COLO668 (cell line): ENCODE results near the gene KRT9.
"Not testable (repeated sequence)": the region's sequence is repeated elsewhere in the genome, so short reads cannot be mapped to it uniquely, and the experiment has no call there.

Experiments used
- DNase-seq: peaks from one replicate; lab custom pipeline; 2025; ENCODE audit not compliant: unreplicated experiment; lab: John Stamatoyannopoulos, UW

KRT9 gene

GRCh38 chr17:41547921-41548843 is 23.7 kb downstream of the KRT9 start:
- peak; percentile 7 for DNase-seq

- DNase-seq = no peak
Observed at GRCh38 chr17:41547378-41547841, 24.4 kb downstream of the KRT9 start.

- no peak for DNase-seq
Observed at GRCh38 chr17:41546819-41547218, 25.0 kb downstream of the KRT9 start.

- DNase-seq = no peak
Observed at GRCh38 chr17:41545829-41546410, 25.9 kb downstream of the KRT9 start.

- DNase-seq = no peak
Observed at GRCh38 chr17:41544935-41545334, 26.9 kb downstream of the KRT9 start.

GRCh38 chr17:41544491-41544892 is 27.4 kb downstream of the KRT9 start:
- peak; percentile 56 for DNase-seq

GRCh38 chr17:41542786-41543185 is 29.1 kb downstream of the KRT9 start:
- not testable (repeated sequence) for DNase-seq

GRCh38 chr17:41542357-41542756 is 29.5 kb downstream of the KRT9 start:
- no peak for DNase-seq

- peak; percentile 30 for DNase-seq
Observed at GRCh38 chr17:41540921-41541625, 30.8 kb downstream of the KRT9 start.

GRCh38 chr17:41539979-41540701 is 31.7 kb downstream of the KRT9 start:
- DNase-seq = peak; percentile 47

- DNase-seq = peak; percentile 30
Observed at GRCh38 chr17:41539071-41539492, 32.8 kb downstream of the KRT9 start.

- DNase-seq = peak; percentile 58
Observed at GRCh38 chr17:41538565-41538991, 33.3 kb downstream of the KRT9 start.

- no peak for DNase-seq
Observed at GRCh38 chr17:41537990-41538389, 33.9 kb downstream of the KRT9 start.

- DNase-seq = no peak
Observed at GRCh38 chr17:41537614-41537954, 34.3 kb downstream of the KRT9 start.

GRCh38 chr17:41536741-41537613 is 34.9 kb downstream of the KRT9 start:
- no peak for DNase-seq

- peak; percentile 1 for DNase-seq
Observed at GRCh38 chr17:41535764-41536481, 35.9 kb downstream of the KRT9 start.

- DNase-seq = no peak
Observed at GRCh38 chr17:41534899-41535546, 36.8 kb downstream of the KRT9 start.

- DNase-seq = no peak
Observed at GRCh38 chr17:41533613-41534012, 38.2 kb downstream of the KRT9 start.
